ENCODE data around the gene PPP1R3G. TPM values are rescaled to one million over a fixed set of nuclear protein-coding genes. Genes with fewer than 3 reads are reported as not detected.
"Not testable (repeated sequence)": the region's sequence is repeated elsewhere in the genome, so short reads cannot be mapped to it uniquely, and the experiment has no call there.

PPP1R3G gene
- total RNA-seq = under 1 TPM in 1 of 2 experiments, not detected in 1; 0.04 TPM

- ChIA-PET CTCF (no interaction called here), POLR2A (no interaction called here)
These were observed at the start of gene PPP1R3G for GRCh38 chr6:5084781-5085647. Gene PPP1R3G (plus strand): TSS chr6:5085341. CDS start chr6:5085486, 145 bp downstream.

GRCh38 chr6:5036269-5036668 lies 48.9 kb upstream of the PPP1R3G start:
- ChIA-PET POLR2A (no interaction called here), CTCF (no interaction called here)

- POLR2A ChIA-PET = no interaction called here
- CTCF ChIA-PET = no interaction called here
These were observed 43.2 kb upstream of the PPP1R3G start for GRCh38 chr6:5041955-5042354.

- ChIA-PET POLR2A (no interaction called here), CTCF (no interaction called here)
These were observed 42.7 kb upstream of the PPP1R3G start for GRCh38 chr6:5042436-5042835.

GRCh38 chr6:5044866-5045265 lies 40.3 kb upstream of the PPP1R3G start:
- CTCF ChIA-PET = no interaction called here
- POLR2A ChIA-PET = no interaction called here

GRCh38 chr6:5045416-5045815 lies 39.7 kb upstream of the PPP1R3G start:
- POLR2A ChIA-PET = no interaction called here

GRCh38 chr6:5046430-5046829 lies 38.7 kb upstream of the PPP1R3G start:
- CTCF ChIA-PET = interaction anchor here (0.6 kb wide), 1 partner anchor 46 kb away, joined by 3 read pairs; no protein-coding TSS in a partner anchor
- POLR2A ChIA-PET = no interaction called here

More at GRCh38 chr6:5045416-5045815, 39.7 kb upstream of the PPP1R3G start:
- CTCF ChIA-PET = no interaction called here

GRCh38 chr6:5050009-5050408 lies 35.1 kb upstream of the PPP1R3G start:
- POLR2A ChIA-PET = no interaction called here

GRCh38 chr6:5051394-5051793 lies 33.7 kb upstream of the PPP1R3G start:
- ChIA-PET CTCF (no interaction called here), POLR2A (no interaction called here)

More at GRCh38 chr6:5050009-5050408, 35.1 kb upstream of the PPP1R3G start:
- CTCF ChIA-PET = no interaction called here

GRCh38 chr6:5053038-5053437 lies 32.1 kb upstream of the PPP1R3G start:
- POLR2A ChIA-PET = no interaction called here
- CTCF ChIA-PET = no interaction called here

GRCh38 chr6:5053864-5054244 lies 31.3 kb upstream of the PPP1R3G start:
- CTCF ChIA-PET = no interaction called here
- POLR2A ChIA-PET = no interaction called here

- CTCF ChIA-PET = no interaction called here
- POLR2A ChIA-PET = no interaction called here
These were observed 30.8 kb upstream of the PPP1R3G start for GRCh38 chr6:5054245-5054873.

- POLR2A ChIA-PET = no interaction called here
- CTCF ChIA-PET = no interaction called here
These were observed 30.0 kb upstream of the PPP1R3G start for GRCh38 chr6:5055118-5055517.

GRCh38 chr6:5058254-5058653 lies 26.9 kb upstream of the PPP1R3G start:
- CTCF ChIA-PET = interaction anchor here (0.7 kb wide), 1 partner anchor 542 kb away, joined by 4 read pairs; no protein-coding TSS in a partner anchor
- POLR2A ChIA-PET = no interaction called here

- ChIA-PET CTCF (no interaction called here), POLR2A (no interaction called here)
These were observed 25.9 kb upstream of the PPP1R3G start for GRCh38 chr6:5059036-5059896.

GRCh38 chr6:5060439-5060838 lies 24.7 kb upstream of the PPP1R3G start:
- CTCF ChIA-PET, POLR2A ChIA-PET: not testable (repeated sequence)

GRCh38 chr6:5061152-5061551 lies 24.0 kb upstream of the PPP1R3G start:
- CTCF ChIA-PET = no interaction called here
- POLR2A ChIA-PET = no interaction called here

- CTCF ChIA-PET = no interaction called here
- POLR2A ChIA-PET = no interaction called here
These were observed 21.5 kb upstream of the PPP1R3G start for GRCh38 chr6:5063617-5064016.

- ChIA-PET POLR2A (no interaction called here), CTCF (no interaction called here)
These were observed 18.6 kb upstream of the PPP1R3G start for GRCh38 chr6:5066456-5067093.

- POLR2A ChIA-PET = no interaction called here
These were observed 17.8 kb upstream of the PPP1R3G start for GRCh38 chr6:5067305-5067704.

More at GRCh38 chr6:5067305-5067704, 17.8 kb upstream of the PPP1R3G start:
- CTCF ChIA-PET = no interaction called here

Measured in activated CD8-positive, alpha-beta memory T cell treated with anti-CD3 and anti-CD28 coated beads for 36 hours (primary cell).